ENCODE data around the gene GRM2. TPM values are rescaled to one million over a fixed set of nuclear protein-coding genes. Genes with fewer than 3 reads are reported as not detected.

The GRM2 gene
- total RNA-seq, 4 donors from 2014 or later: 0.12 to 0.13 TPM; not detected in 2

GRCh38 chr3:51686512-51687215, 20.2 kb upstream of the GRM2 start:
- 0 to 66% methylated on average over 1 to 5 of the region's 10 CpGs for WGBS, 2 donors (ENCODE audit: low coverage in 1 of 2)
- TF ChIP-seq EP300 (IDR thresholded peaks at IDR 0.05) (no peak), POLR2A (IDR thresholded peaks at IDR 0.05) (no peak), POLR2AphosphoS5 (IDR thresholded peaks at IDR 0.05) (no peak), CTCF (IDR thresholded peaks at IDR 0.05) (no peak)
- Histone ChIP-seq H3K27me3 (no peaks in the 10 kb centered on the region), H3K36me3 (peaks cover 0 to 86% of the 10 kb centered on the region in 2 donors), H3K4me3 (no peak overlapping the region), H3K9me3 (no peaks in the 10 kb centered on the region), H3K27ac (peak overlapping the region in 3 of 4 donors; percentile 65 to 73 (median 71)), H3K4me1 (peaks cover 0 to 62% (median 8%) of the 10 kb centered on the region in 3 donors)
- ATAC-seq: peak; percentile 54

GRCh38 chr3:51687431-51688205, 19.2 kb upstream of the GRM2 start:
- peaks cover 0 to 53% (median 4%) of the 10 kb centered on the region in 3 donors for H3K4me1 ChIP-seq

GRCh38 chr3:51688206-51688600, 18.7 kb upstream of the GRM2 start:
- TF ChIP-seq EP300 (IDR thresholded peaks at IDR 0.05): no peak
- H3K4me1 ChIP-seq: peaks cover 0 to 48% (median 4%) of the 10 kb centered on the region in 3 donors
- WGBS, 2 donors (ENCODE audit: low coverage in 1 of 2): 71 to 89% methylated on average over 2 to 3 of the region's 3 CpGs
- ATAC-seq: no peak
- peaks cover 0 to 98% of the 10 kb centered on the region in 2 donors for H3K36me3 ChIP-seq
- no peaks in the 10 kb centered on the region for H3K9me3 ChIP-seq
- H3K4me3 ChIP-seq: no peak overlapping the region
- no peaks in the 10 kb centered on the region for H3K27me3 ChIP-seq
- no peak overlapping the region for H3K27ac ChIP-seq

More at GRCh38 chr3:51687431-51688205, 19.2 kb upstream of the GRM2 start:
- Histone ChIP-seq H3K27me3 (no peaks in the 10 kb centered on the region), H3K36me3 (peaks cover 0 to 92% of the 10 kb centered on the region in 2 donors), H3K27ac (peak overlapping the region in 3 of 4 donors; percentile 65 to 73 (median 71)), H3K4me3 (no peak overlapping the region), H3K9me3 (no peaks in the 10 kb centered on the region)
- TF ChIP-seq POLR2AphosphoS5 (IDR thresholded peaks at IDR 0.05) (no peak), EP300 (IDR thresholded peaks at IDR 0.05) (no peak), CTCF (IDR thresholded peaks at IDR 0.05) (no peak), POLR2A (IDR thresholded peaks at IDR 0.05) (no peak)
- 62 to 69% methylated on average over 6 to 7 of the region's 14 CpGs for WGBS, 2 donors (ENCODE audit: low coverage in 1 of 2)
- ATAC-seq: no peak

- H3K27ac ChIP-seq: no peak overlapping the region
- H3K27me3 ChIP-seq: no peaks in the 10 kb centered on the region
- no CpG with 5 or more reads among the region's 5 CpGs for WGBS, 2 donors (ENCODE audit: low coverage in 1 of 2)
- no peak for TF ChIP-seq EP300 (IDR thresholded peaks at IDR 0.05)
- no peak for TF ChIP-seq CTCF (IDR thresholded peaks at IDR 0.05)
- no peak for ATAC-seq
- no peak overlapping the region for H3K4me3 ChIP-seq
- H3K9me3 ChIP-seq: no peaks in the 10 kb centered on the region
- peaks cover 0 to 99% of the 10 kb centered on the region in 2 donors for H3K36me3 ChIP-seq
- H3K4me1 ChIP-seq: peaks cover 0 to 23% (median 0%) of the 10 kb centered on the region in 3 donors
Measured at GRCh38 chr3:51691021-51691420, 15.8 kb upstream of the GRM2 start.

- no peaks in the 10 kb centered on the region for H3K27me3 ChIP-seq
- H3K9me3 ChIP-seq: no peaks in the 10 kb centered on the region
- H3K27ac ChIP-seq: no peak overlapping the region
- 71% methylated on average over 3 of the region's 3 CpGs; no CpG with 5 or more reads in 1 of the 2 donors for WGBS, 2 donors (ENCODE audit: low coverage in 1 of 2)
- H3K4me1 ChIP-seq: peaks cover 0 to 13% (median 0%) of the 10 kb centered on the region in 3 donors
- ATAC-seq: no peak
- TF ChIP-seq CTCF (IDR thresholded peaks at IDR 0.05): no peak
- no peak for TF ChIP-seq EP300 (IDR thresholded peaks at IDR 0.05)
- TF ChIP-seq POLR2AphosphoS5 (IDR thresholded peaks at IDR 0.05): no peak
- no peak for TF ChIP-seq POLR2A (IDR thresholded peaks at IDR 0.05)
- no peak overlapping the region for H3K4me3 ChIP-seq
- H3K36me3 ChIP-seq: peaks cover 0 to 99% of the 10 kb centered on the region in 2 donors
Measured at GRCh38 chr3:51691949-51692348, 14.9 kb upstream of the GRM2 start.
